Astrocyte of the hippocampus (primary cell): ENCODE measurements around the gene S1PR4.
A peak's percentile ranks its signal among the peaks of the same experiment; 100 is the strongest.
"Not testable (repeated sequence)": the region's sequence is repeated elsewhere in the genome, so short reads cannot be mapped to it uniquely, and the experiment has no call there.

Experiments used
- DNase-seq: peaks from one replicate; pipeline ENCODE4 v3.0.0; 2011; ENCODE audit warnings: low read depth, low spot score

The S1PR4 gene

GRCh38 chr19:3193256-3194105 lies 14.9 kb downstream of the S1PR4 start:
- no peak for DNase-seq

GRCh38 chr19:3194106-3195087 lies 15.8 kb downstream of the S1PR4 start:
- DNase-seq, result no peak

- DNase-seq, result no peak
Observed at GRCh38 chr19:3196064-3196932, 17.7 kb downstream of the S1PR4 start.

- no peak for DNase-seq
Observed at GRCh38 chr19:3196933-3197205, 18.3 kb downstream of the S1PR4 start.

- DNase-seq, result no peak
Observed at GRCh38 chr19:3198901-3199700, 20.5 kb downstream of the S1PR4 start.

GRCh38 chr19:3201072-3201700 lies 22.6 kb downstream of the S1PR4 start:
- no peak for DNase-seq

- no peak for DNase-seq
Observed at GRCh38 chr19:3201911-3202310, 23.3 kb downstream of the S1PR4 start.

- no peak for DNase-seq
Observed at GRCh38 chr19:3202346-3202745, 23.8 kb downstream of the S1PR4 start.

- not testable (repeated sequence) for DNase-seq
Observed at GRCh38 chr19:3202895-3203294, 24.3 kb downstream of the S1PR4 start.

GRCh38 chr19:3203805-3204645 lies 25.5 kb downstream of the S1PR4 start:
- no peak for DNase-seq

GRCh38 chr19:3204646-3205275 lies 26.2 kb downstream of the S1PR4 start:
- no peak for DNase-seq

GRCh38 chr19:3206216-3206953 lies 27.8 kb downstream of the S1PR4 start:
- no peak for DNase-seq

GRCh38 chr19:3207461-3208242 lies 29.1 kb downstream of the S1PR4 start:
- DNase-seq, result no peak

- DNase-seq, result no peak
Observed at GRCh38 chr19:3208317-3209207, 30.0 kb downstream of the S1PR4 start.

- peak; percentile 50 for DNase-seq
Observed at GRCh38 chr19:3210347-3211017, 31.9 kb downstream of the S1PR4 start.

- no peak for DNase-seq
Observed at GRCh38 chr19:3211191-3211590, 32.6 kb downstream of the S1PR4 start.
